Stomach (tissue), 9 donors: ENCODE data around the gene CDYL. TPM values are rescaled to one million over a fixed set of nuclear protein-coding genes. Genes with fewer than 3 reads are reported as not detected.

Experiments used
- DNase-seq, 2 donors: peaks; one replicate each; pipeline versions ENCODE4 v3.0.0 to v3.0.0-alpha.2; 2013 to 2019
- H3K27ac ChIP-seq, 5 donors: fragments of 200-600 bp in 4 of 5; sonication (generic) in 4 of 5; one replicate each; pipeline ENCODE4 v1.5.1; 2013 to 2019; ENCODE audit warnings: mild to moderate bottlenecking in 1 of 5, moderate library complexity in 1 of 5
- H3K27me3 ChIP-seq, 3 donors: fragments of 200-600 bp; sonication (generic); one replicate each; pipeline ENCODE4 v1.5.1; 2017 to 2019; ENCODE audit warnings: mixed run types in 1 of 3
- H3K36me3 ChIP-seq, 4 donors: fragments of 200-600 bp; sonication (generic); 1 replicate in 3 of 4; 2 replicates in 1 of 4; pipeline ENCODE4 v1.5.1; 2016 to 2019
- H3K4me1 ChIP-seq, 4 donors: fragments of 200-600 bp; sonication (generic); one replicate each; pipeline ENCODE4 v1.5.1; 2016 to 2019
- H3K4me3 ChIP-seq, 4 donors: fragments of 200-600 bp; sonication (generic) in 3 of 4; one replicate each; pipeline ENCODE4 v1.5.1; 2016 to 2019; ENCODE audit warnings: mild to moderate bottlenecking in 1 of 4
- H3K9me3 ChIP-seq, 4 donors: fragments of 200-600 bp; sonication (generic); one replicate each; pipeline ENCODE4 v1.5.1; 2016 to 2019
- CTCF ChIP-seq, 7 experiments: fragments of 450-650 bp in 4 of 7; fragments of 200-600 bp in 3 of 7; sonication (generic) in 3 of 7; IDR thresholded peaks; one replicate each; pipeline ENCODE4 v1.5.1; 2016 to 2019; ENCODE audit warnings: antibody characterized with exemption in 7 of 7, control low read depth in 2 of 7, mild to moderate bottlenecking in 1 of 7
- EP300 ChIP-seq: sonication (generic); formaldehyde crosslinking; IDR thresholded peaks from one replicate; pipeline ENCODE4 v1.6.1; 2017; ENCODE audit warnings: antibody characterized with exemption
- POLR2A ChIP-seq, 4 donors: fragments of 450-650 bp; IDR thresholded peaks; one replicate each; pipeline ENCODE4 v1.6.1; 2016; ENCODE audit warnings: antibody characterized with exemption in 4 of 4, control low read depth in 2 of 4, mild to moderate bottlenecking in 1 of 4, moderate library complexity in 1 of 4
- POLR2AphosphoS5 ChIP-seq, 3 donors: sonication (generic); formaldehyde crosslinking; IDR thresholded peaks; one replicate each; pipeline ENCODE4 v1.6.1; 2016; ENCODE audit warnings: antibody characterized with exemption in 3 of 3
- WGBS, 5 donors: extraction: QIAGEN DNeasy Blood & Tissue Kit in 3 of 5; methylation state at CpG; one replicate each; pipeline versions ENCODE4 v1.1.5 to v1.1.7; 2013 to 2018; 5-methylcytosine and 5-hydroxymethylcytosine counted together
- intact Hi-C: fragments of 100-400 bp; cut with DNase I; formaldehyde crosslinking; loops from one replicate; pipeline ENCODE4 v1.15.1; 2023; ENCODE audit warnings: low total_unique reads
- polyA plus RNA-seq, 3 donors: library from polyadenylated mRNA; stranded (reverse); fragments of 200-250 nt; gene quantifications; one replicate each; pipeline ENCODE4 v1.2.3, GENCODE V29; 2013
- total RNA-seq, 5 donors: library from RNA; depleted of rRNA; stranded (reverse); fragments of >200 nt; gene quantifications; one replicate each; pipeline versions ENCODE4 v1.1.0 to v1.2.3, GENCODE V29; 2014 to 2016
- donor health status: healthy with polysubstance abuse.
- donor health status: Bipolar disorder and iron deficiency.
- donor health status: healthy.

The CDYL gene
- total and polyA plus RNA-seq, 8 donors, result 6.2 to 226 (median 18.4) TPM

DNA sequence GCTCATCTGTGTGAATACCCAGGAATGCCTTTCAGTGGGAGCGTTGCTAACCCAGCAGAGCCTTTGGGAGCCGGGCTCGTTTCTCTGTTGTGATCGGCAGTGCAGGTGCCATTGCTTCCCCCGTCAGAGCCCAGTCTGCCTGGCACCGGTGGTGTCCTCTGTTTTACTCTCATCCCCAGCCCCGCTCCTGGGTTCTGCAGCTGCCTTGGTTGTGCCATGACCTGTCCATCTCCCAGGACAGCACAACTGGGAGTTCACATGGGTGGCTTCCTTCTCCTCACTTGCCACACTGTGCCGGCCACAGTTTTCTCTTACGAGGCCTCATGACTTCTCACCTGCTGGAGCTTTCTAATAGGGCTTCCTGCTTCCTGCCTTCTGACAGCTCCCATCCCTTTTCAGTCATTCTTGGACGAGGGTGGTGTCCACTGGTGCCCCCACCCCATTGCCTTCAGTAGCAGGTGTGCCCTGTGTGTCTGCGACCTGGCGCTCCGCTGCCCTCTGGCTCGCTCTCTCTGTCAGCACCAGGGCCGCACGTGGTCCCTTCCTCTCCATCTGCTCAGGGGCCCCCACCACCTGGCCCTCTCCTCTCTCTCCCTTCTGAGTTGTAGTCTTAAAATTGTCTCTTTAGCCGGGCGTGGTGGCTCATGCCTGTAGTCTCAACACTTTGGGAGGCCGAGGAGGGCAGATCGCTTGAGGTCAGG is 116.7 kb downstream of the CDYL start:
- DNase-seq, result no peak
- H3K36me3 ChIP-seq, result peaks cover 6 to 43% (median 40%) of the 10 kb centered on the region in 4 donors
- H3K9me3 ChIP-seq, result no peaks in the 10 kb centered on the region
- H3K27me3 ChIP-seq, result no peaks in the 10 kb centered on the region
- WGBS, 5 donors, result 94 to 97% (median 96%) methylated on average over 20 of the region's 20 CpGs
- intact Hi-C loops, result no loop called here
- no peak overlapping the region for H3K27ac ChIP-seq
- peaks cover 0 to 3% (median 0%) of the 10 kb centered on the region in 4 donors for H3K4me1 ChIP-seq
- no peak for TF ChIP-seq POLR2A (IDR thresholded peaks at IDR 0.05)
- TF ChIP-seq POLR2AphosphoS5 (IDR thresholded peaks at IDR 0.05), result no peak
- TF ChIP-seq EP300, result no peak
- no peak for TF ChIP-seq CTCF (IDR thresholded peaks at IDR 0.05)
- H3K4me3 ChIP-seq, result no peak overlapping the region

- H3K27ac ChIP-seq, result no peak overlapping the region
- TF ChIP-seq EP300 (no peak), POLR2AphosphoS5 (IDR thresholded peaks at IDR 0.05) (no peak), CTCF (IDR thresholded peaks at IDR 0.05) (no peak), POLR2A (IDR thresholded peaks at IDR 0.05) (no peak)
- no peaks in the 10 kb centered on the region for H3K27me3 ChIP-seq
- DNase-seq, result no peak
- H3K4me1 ChIP-seq, result peaks cover 0 to 1% (median 0%) of the 10 kb centered on the region in 4 donors
- H3K36me3 ChIP-seq, result peaks cover 6 to 54% (median 50%) of the 10 kb centered on the region in 4 donors
- H3K4me3 ChIP-seq, result no peak overlapping the region
- peaks cover 0 to 6% (median 2%) of the 10 kb centered on the region in 4 donors for H3K9me3 ChIP-seq
- intact Hi-C loops, result no loop called here
- 92 to 95% (median 93%) methylated on average over 9 of the region's 9 CpGs for WGBS, 5 donors
These were observed 117.8 kb downstream of the CDYL start for GRCh38 chr6:4894049-4894448.

GRCh38 chr6:4895971-4896370 is 119.8 kb downstream of the CDYL start:
- 88 to 92% (median 90%) methylated on average over 5 of the region's 5 CpGs for WGBS, 5 donors
- Histone ChIP-seq H3K4me1 (peaks cover 0 to 3% (median 0%) of the 10 kb centered on the region in 4 donors), H3K9me3 (peaks cover 0 to 13% (median 5%) of the 10 kb centered on the region in 4 donors), H3K4me3 (no peak overlapping the region), H3K27ac (no peak overlapping the region), H3K36me3 (peaks cover 6 to 57% (median 50%) of the 10 kb centered on the region in 4 donors), H3K27me3 (no peaks in the 10 kb centered on the region)
- no peak for DNase-seq
- TF ChIP-seq POLR2AphosphoS5 (IDR thresholded peaks at IDR 0.05) (no peak), EP300 (no peak), POLR2A (IDR thresholded peaks at IDR 0.05) (no peak), CTCF (IDR thresholded peaks at IDR 0.05) (no peak)
- intact Hi-C loops, result no loop called here

DNA sequence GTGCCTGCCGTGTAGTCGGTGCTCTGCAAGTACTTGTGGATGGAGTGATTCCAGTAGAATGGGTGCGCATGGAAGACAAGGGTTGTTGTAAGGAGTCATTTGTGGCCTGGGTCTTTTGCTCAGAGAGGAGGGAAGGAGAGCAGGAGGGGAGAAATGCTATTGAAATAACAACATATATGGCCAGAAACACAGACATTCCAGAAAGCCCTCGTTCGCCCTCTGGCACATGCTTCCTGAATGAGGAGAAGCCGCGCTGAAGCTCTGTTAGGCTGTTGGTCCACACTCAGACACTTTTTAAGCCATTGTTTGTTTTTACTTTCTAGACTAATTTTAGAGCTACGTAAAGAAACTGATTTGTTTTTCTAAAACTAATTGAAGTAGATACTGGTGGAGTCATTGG is 120.2 kb downstream of the CDYL start:
- DNase-seq, result no peak
- 96 to 97% (median 97%) methylated on average over 8 of the region's 8 CpGs for WGBS, 5 donors
- intact Hi-C loops, result no loop called here
- Histone ChIP-seq H3K4me3 (no peak overlapping the region), H3K36me3 (peaks cover 6 to 57% (median 50%) of the 10 kb centered on the region in 4 donors), H3K4me1 (peaks cover 0 to 7% (median 0%) of the 10 kb centered on the region in 4 donors), H3K9me3 (peaks cover 0 to 13% (median 5%) of the 10 kb centered on the region in 4 donors), H3K27me3 (no peaks in the 10 kb centered on the region), H3K27ac (no peak overlapping the region)
- TF ChIP-seq CTCF (IDR thresholded peaks at IDR 0.05) (no peak), EP300 (no peak), POLR2AphosphoS5 (IDR thresholded peaks at IDR 0.05) (no peak), POLR2A (IDR thresholded peaks at IDR 0.05) (no peak)
